GM18861 (cell line): ENCODE data around the gene B3GALT2.

Experiments used
- ATAC-seq: cut with Tn5 transposase; IDR thresholded peaks from one replicate; pipeline ENCODE4 v1.9.1; 2021; ENCODE audit not compliant: unreplicated experiment

Gene B3GALT2

DNA sequence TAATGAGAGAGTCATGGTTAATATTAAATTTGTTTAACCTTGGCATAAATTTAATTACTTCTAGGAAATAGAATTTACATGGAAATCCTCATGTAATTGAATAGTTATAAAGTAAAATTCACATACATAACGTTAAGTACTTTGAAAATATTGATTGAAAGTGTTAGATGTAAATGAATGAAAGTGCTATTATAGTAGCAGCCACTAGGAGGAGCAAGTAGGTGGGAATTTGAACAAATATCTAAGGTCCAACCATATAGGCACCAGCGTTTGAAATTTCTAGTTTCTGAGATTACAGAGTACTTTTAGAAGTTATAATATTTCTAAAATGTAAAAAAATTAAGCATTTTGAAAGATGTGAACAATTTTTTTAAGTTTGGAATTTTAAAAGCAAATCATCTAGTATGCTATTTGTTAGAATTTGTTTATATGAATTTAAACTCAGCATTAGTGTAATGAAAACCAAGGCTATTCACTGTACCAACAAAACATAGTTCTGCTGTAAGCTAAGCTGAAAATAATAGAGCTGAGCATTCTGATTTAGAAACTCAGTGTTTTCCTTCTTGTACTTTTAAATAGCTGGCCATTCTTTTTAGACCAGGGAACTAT, 3.3 kb downstream of the B3GALT2 start:
- peak; percentile 46 for ATAC-seq

DNA sequence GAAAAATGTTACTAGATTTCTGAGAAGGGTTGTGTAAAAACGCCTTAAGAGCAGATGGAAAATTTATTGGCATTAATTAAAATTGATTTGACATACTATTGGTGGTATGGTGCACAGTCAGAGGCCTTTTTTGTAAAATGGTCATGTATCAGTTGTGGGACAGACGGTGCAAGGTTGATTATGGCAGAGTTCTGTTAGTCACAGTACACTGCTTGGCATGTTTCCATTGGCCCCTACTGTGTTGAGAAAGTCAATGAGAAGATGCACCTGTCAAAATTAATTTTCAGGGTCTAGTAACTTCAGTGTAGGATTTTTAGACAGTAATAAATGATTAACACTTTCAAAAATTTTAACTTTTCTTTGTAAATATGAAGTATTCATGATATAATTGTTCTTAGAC, 4.4 kb downstream of the B3GALT2 start:
- peak; percentile 50 for ATAC-seq

DNA sequence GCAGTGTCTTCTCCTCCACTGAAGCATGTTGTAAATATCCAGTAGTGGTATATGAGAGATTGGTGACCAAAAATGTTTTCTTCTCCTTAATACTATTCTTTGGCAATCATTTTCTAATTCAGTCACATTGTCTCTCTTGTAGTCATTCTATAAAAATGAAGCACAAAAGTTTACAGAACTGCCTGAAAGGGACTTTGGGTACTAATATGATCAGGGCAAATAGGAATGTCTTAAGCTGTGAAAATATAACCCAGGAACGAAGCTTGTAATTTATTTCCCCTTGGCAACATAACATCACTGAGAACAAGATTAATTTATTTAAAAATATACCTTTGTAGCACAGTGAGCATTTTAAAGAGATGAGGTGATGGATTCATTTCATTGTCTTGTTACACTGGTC, 4.9 kb downstream of the B3GALT2 start:
- ATAC-seq, result no peak

DNA sequence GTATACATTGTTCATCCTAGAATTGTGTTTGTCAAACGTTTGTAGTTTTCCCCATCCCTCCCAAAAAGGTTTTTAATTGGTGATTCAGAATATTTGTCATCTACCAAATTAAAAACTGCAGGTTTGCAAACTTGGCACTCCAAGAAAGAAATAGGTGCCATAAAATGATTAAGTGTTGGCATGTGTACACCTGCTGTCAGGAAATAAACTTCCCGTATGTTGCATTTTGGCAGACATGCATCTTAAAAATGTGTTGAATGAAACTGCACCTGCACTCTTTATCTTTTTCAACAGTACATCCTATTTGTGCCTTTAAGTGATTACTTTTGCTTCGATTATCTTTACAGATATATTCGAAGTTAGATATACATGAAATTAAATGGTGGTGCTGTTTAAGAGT, 7.3 kb downstream of the B3GALT2 start:
- ATAC-seq, result no peak

DNA sequence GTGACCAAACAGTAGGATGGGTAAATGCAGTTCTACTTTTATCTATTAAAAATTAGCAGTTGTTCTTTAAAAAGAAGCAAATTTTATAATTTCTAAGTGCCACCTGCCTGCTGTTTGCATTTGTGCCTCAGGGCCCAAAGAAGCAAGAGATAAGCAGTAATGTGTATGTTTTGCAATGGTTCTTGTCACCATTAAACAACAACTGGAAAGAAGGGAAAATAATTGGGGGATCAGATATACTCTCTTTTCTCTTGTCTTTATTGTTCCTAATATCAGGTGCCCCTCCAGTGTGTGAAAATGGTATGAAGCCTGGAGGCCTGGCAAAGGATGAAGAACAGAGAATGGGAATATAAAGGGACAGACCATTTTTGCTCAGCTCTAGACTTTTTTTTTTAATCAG, 9.6 kb downstream of the B3GALT2 start:
- ATAC-seq, result no peak

DNA sequence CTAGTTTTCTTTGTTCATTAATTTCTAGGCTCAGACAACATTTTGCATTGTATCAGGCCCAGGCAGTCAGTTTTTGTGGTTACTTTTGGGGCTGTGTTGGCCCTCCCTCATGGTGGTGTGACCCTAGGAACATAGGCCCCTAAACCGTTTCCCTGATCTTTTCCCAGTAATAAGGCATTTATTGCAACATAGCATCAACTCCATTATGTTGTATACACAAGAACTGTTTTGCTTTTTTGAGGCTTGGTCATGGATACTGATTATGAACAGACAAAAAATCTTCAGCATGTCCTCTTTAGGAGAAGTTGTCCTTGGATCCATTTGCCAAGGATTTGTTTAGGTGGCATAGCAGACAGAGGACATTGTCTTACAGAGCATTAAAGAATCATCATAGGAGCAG, 10.3 kb downstream of the B3GALT2 start:
- no peak for ATAC-seq

DNA sequence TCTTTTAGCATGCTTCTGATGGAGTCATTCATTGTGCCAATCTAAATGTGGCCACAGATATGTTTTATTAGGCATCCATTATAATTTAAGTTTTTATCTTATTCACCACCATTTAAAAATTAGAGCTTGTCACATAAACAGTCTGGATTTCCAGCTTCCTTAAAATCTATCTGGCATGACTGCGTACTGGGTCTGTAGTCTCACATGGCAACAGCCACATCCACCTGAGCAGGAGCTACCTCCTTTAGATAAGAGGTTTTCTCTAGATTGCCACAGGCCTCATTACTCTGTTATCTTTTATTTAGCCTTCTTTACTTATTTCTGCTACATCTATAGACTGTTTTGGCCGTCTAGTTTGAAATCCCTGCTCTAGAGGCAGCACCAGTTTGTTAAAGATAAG, 29.1 kb downstream of the B3GALT2 start:
- ATAC-seq, result no peak

DNA sequence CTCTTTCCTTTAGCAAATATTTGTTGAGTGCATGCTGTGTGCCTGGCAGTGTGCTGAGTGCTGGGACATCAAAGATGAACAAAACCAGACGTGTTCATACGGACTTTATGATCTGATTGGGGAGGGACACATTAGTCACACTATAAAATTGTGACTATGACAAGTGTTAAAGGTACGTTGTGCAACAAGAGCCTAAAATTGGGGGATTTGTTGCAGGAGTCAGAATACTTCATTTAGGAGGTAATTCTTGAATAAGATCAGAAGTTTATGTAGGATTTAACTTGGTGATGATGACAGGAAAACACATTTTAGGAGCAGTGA, 29.6 kb downstream of the B3GALT2 start:
- no peak for ATAC-seq

DNA sequence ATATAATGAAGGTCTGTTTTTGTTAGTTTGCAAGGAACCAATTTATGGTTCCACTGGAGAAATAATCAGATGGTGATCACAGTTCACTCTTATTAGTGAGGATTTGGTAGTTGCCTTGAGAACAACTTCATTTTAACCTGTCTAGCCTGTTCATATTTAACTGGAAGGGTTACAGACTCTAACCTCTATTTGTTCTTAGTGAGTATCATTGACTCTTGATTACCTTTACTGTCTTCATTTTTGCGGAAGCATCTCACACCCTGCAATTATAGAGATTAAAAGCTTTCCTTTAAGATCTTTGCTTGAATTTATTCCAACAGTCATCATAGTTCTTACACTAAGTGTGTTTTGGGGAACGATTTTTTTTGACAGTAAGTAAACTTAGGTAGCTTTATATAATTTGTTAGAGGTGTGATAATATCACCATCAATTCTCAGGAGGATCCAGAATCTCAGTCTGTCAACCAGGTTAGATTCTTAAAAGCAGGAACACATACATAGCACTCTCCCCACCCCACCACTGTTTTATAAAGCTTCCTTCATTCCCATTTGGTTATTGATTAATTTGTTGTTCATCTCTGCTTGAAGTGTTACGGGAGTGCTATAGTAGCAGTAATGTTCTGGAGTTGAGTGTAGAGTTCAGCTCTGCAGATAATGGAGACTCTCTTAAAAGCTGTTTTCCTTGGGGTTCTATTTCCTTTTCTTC, 30.1 kb downstream of the B3GALT2 start:
- ATAC-seq, result no peak

DNA sequence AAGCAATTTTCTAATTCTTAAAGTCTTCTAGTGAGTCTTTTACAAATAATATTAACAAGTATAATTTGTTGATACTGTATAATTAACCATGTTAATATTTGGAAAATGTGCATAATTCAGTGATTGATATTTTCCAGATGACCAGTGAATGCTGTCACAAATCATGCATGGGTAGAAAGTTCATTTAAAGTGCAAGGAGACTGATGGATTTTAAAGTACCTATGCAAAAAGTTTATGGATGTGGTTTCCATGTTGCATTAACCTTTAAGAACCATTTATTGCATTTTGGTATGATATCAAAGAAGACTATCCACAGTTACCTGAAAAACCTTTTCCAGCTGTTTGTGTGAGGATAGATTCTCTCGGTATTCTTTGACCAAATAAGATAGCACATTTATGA, 41.4 kb downstream of the B3GALT2 start:
- ATAC-seq, result no peak

DNA sequence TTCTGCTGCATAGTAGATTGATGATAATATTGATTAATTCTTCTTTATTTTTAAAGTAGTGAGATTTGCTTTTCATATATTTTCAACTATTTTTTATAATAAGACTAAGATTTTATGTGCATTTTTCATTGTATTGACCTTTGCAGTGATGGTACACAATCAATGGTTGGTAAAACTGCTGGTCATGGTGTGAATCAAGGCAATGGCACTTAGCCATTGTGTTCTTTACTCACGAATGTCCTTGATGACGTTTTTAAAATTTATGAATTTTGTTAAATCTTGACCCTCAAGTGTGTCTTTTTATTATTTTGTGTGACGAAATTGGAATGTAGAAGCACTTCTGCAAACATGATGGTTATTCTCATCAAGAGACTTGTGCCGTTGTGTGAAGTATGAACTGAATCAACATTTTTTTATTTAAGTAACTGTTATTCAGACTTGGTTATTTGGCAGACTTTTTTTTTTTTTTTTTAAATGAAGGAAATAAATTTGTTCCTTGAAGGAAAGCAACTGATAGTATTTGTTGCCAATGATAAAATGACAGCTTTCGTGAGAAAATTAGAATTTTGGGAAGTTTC, 42.0 kb downstream of the B3GALT2 start:
- ATAC-seq, result no peak

DNA sequence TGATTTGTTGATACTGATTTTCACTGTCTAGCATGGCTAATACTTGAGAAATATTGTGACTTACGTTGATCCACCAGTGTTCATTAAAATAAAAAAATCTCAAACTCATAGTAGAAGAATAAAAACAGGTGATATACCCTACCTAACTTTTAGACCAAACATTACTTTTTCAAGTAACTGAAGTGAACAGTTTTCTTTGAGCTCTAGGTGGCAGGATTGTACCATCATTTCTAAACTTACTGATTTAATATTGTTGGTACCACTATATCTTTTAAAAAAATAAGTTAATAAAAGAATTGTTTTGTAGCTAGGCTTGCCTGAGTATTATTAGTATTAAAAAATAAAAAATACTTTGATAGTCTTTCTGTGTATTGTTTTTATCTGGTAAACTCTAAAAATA, 43.1 kb downstream of the B3GALT2 start:
- no peak for ATAC-seq

DNA sequence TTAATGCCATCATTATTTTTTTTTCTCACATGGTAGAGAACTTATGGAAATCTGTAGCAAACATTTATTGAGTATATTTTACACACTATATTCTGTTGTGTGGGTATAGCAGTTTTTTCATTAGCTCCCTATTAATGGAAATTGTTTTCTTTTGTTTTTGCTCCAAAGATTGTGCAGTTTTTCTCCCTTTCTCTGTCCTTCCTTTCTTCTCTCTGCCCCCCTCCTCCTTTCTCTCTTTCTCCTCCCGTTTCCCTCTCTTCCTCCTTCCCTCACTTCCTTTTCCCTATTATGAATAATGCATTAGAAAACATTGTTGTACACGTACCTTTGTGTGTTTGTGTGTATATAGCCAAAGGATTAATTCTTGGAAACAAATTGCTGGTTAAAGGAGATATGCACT, 44.0 kb downstream of the B3GALT2 start:
- ATAC-seq, result no peak

DNA sequence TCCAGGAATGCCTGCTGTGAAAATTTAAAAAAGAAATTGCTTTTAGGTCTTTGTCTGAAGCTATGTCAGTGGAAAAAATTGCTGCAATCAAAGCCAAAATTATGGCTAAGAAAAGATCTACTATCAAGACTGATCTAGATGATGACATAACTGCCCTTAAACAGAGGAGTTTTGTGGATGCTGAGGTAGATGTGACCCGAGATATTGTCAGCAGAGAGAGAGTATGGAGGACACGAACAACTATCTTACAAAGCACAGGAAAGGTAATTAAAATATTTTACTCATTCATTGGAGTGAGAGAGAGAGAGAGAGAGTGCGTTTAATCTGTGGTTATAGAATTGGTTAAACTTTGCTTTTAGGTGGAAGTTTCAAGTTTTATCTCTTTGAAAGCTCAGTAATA, 44.6 kb downstream of the B3GALT2 start:
- ATAC-seq, result no peak

DNA sequence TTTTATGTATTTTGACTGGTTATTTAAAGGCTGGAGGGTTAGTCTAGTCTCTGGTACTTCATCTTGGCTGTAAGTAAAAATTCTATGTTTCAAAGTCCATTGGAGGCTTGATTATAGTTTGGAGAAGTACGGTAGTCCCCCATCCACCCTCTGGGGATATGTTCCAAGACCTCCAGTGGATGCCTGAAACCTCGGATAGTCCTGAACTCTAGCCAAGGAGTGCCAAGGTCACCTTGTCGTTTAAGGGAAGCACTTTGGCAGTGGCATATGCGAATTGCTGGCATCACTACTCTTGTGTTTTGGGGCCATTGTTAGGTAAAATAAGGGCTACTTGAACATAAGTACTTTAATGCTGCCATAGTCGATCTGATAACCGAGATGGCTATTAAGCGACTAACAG, 46.2 kb downstream of the B3GALT2 start:
- no peak for ATAC-seq

DNA sequence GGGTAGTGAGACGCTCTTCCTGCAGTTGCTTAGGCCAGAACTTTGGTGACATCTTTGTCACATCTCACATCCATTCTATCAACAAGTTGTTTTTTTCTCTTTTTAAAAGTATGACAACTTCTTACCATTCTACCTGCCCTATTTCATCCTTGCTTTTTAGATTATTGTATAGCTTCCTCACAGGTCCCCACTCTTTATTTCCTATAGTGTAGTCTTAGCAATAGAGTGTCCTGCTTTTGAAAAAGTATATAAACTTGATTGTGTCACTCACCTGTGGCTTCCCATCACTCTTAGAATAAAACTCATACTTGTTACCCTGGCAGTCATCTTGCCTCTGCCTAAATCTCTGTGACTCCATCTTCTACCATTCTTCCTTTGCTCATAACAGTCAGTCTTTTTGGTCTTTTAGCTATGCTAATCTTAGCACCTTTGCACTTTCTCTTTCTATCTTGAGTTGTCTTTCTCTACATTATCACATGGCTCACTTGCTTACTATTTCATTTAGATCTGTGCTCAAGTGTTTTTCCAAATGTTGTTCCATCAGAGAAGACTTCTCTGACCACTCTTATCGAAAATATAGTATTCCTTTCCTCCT, 55.0 kb downstream of the B3GALT2 start:
- no peak for ATAC-seq
